NCI-H446 (cell line): ENCODE data around the gene CSF3.
A peak's percentile ranks its signal among the peaks of the same experiment; 100 is the strongest.

Source experiments
- DNase-seq, 2 experiments: peaks; one replicate each; lab custom pipeline; 2025; lab: John Stamatoyannopoulos, UW

CSF3 gene

GRCh38 chr17:40061609-40062038 lies 46.4 kb downstream of the CSF3 start:
- DNase-seq: no peak

- DNase-seq: peak in 1 of 2 experiments; percentile 62
These were observed 47.3 kb downstream of the CSF3 start, which contains the start of gene THRA for GRCh38 chr17:40062329-40063186. Gene THRA (plus strand): TSS chr17:40062965. CDS start chr17:40074489, 11,524 bp downstream.

DNA sequence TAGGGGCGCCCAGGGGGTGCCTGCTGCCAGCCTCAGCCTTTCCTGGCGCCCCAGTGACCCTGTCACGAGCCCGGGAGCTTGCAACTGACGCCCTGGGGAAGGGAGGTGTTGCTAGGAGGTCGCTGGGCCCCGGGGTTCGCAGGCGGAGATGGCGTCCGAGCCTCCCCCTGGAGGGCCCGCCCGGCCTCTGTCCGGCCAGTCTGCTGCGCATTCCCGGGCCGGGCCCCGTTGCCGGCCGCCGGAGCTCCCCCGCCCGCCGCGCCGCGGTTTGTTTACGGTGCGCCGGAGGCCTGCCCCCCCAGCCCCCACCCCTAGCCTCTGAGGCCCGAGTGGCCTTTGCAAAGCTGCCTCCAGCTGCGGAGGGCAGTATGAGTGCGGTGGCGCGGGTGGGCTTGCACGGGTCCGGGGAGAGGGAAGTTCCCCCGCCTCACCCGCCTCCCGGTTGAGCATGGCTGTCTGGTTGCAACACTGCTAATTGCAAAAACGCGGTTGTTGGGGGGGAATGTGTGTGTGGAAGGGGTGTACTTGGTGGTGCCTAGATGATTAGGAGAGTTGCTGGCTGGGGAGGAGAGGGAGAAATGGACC lies 48.0 kb downstream of the CSF3 start:
- DNase-seq: no peak

DNA sequence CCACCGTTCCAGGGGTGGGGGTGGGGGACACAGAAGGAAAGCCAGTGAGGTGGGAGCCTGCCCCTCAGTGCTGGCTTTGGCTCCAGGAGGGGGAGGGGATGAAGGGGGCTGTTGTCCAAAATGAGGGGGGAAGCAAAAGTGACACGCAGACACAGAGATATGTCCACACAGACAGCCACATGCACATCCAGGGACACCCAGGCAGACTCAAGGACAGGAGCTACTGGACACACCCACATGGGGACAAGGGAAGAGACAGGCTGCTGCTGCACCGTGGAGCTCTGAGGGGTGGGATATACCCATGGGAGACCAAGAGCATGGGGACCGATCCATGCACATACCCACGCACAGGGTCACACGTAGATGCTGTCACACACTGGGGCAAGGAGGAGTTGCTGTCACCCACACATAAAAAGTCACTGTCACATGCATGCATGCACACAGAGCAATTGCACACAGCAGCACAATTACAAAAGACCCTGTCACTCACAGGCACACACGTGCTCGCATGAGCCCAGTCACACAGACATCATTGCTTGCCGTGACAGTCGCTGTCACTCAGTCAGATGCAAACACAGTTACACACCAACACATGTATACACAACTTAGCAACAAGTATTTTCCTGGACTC lies 48.8 kb downstream of the CSF3 start:
- no peak for DNase-seq

GRCh38 chr17:40064971-40065768 lies 49.9 kb downstream of the CSF3 start:
- no peak for DNase-seq

GRCh38 chr17:40065769-40066510 lies 50.7 kb downstream of the CSF3 start:
- no peak for DNase-seq
